HepG2 (cell line): Measurements from ENCODE around the gene ULK4. TPM values are rescaled to one million over a fixed set of nuclear protein-coding genes. Genes with fewer than 3 reads are reported as not detected.
A peak's percentile ranks its signal among the peaks of the same experiment; 100 is the strongest.

Experiments used
- ATAC-seq: fragments of 200-7000 bp; cut with Tn5 transposase; 3 replicates; pipeline ENCODE4 v1.9.1; 2020; ENCODE audit warnings: mild to moderate bottlenecking, moderate library complexity
- BruUV-seq: library from RNA; stranded (reverse); fragments of 400-500 nt; replicated peaks from 2 replicates; lab custom pipeline; 2021; lab: Mats Ljungman, UMichigan
- CTCF ChIA-PET: fragments of 300-600 bp; formaldehyde crosslinking; extraction: SDS; loops from one replicate; lab custom pipeline; 2021; ENCODE audit warnings: low total read pairs, inconsistent platforms, low intra/inter-chr PET ratio; lab: Yijun Ruan, JAX
- POLR2A ChIA-PET: fragments of 350-600 bp; sonication (Branson Sonifier 250); formaldehyde crosslinking; loops from one replicate; lab custom pipeline; 2020; ENCODE audit warnings: antibody characterized with exemption, inconsistent platforms; lab: Yijun Ruan, JAX
- DNase-seq: peaks from one replicate; pipeline ENCODE4 v3.0.0-alpha.2; 2015; ENCODE audit warnings: low spot score
- FAIRE-seq: peaks from 3 replicates; lab custom pipeline; 2011; peaks lifted over from hg19 to GRCh38; lab: Jason Lieb, UNC
- H2AFZ ChIP-seq: one replicate; pipeline ENCODE4 v1.6.1; 2011; ENCODE audit warnings: low read length, inconsistent platforms
- H3K27ac ChIP-seq: fragments of 300-600 bp; 3 replicates; pipeline ENCODE4 v1.8.0; 2011; ENCODE audit warnings: mixed run types, mild to moderate bottlenecking, mixed read lengths, low read length, inconsistent platforms; ENCODE audit not compliant: insufficient read depth; ENCODE audit errors: extremely low read length
- H3K27me3 ChIP-seq, 2 experiments: fragments of 200-600 bp in 1 of 2; 2 replicates in 1 of 2; 3 replicates in 1 of 2; pipeline versions ENCODE4 v1.6.0 to v1.8.0; 2011; ENCODE audit warnings: low read length in 2 of 2, mild to moderate bottlenecking in 2 of 2, moderate library complexity in 2 of 2, inconsistent platforms in 1 of 2; ENCODE audit not compliant: insufficient read depth in 2 of 2, control insufficient read depth in 1 of 2
- H3K36me3 ChIP-seq, 2 experiments: fragments of 200-600 bp in 1 of 2; replicated peaks in 1 of 2; 2 replicates in 1 of 2; 3 replicates in 1 of 2; pipeline versions ENCODE4 v1.5.1 to v1.8.0; 2011; ENCODE audit warnings: low read length in 2 of 2, inconsistent platforms in 1 of 2; ENCODE audit not compliant: insufficient read depth in 2 of 2, control insufficient read depth in 1 of 2
- H3K4me1 ChIP-seq: 2 replicates; pipeline ENCODE4 v1.5.1; 2012; ENCODE audit warnings: low read length, inconsistent platforms; ENCODE audit not compliant: insufficient read depth
- H3K4me2 ChIP-seq: 2 replicates; pipeline ENCODE4 v1.6.0; 2011; ENCODE audit warnings: low read depth, low read length, inconsistent platforms
- H3K4me3 ChIP-seq, 3 experiments: fragments of 200-600 bp in 1 of 3; sonication (generic), shearing (Covaris generic) in 1 of 3; replicated peaks in 1 of 3; 2 replicates each; pipeline ENCODE4 v1.5.1; 2011 to 2016; ENCODE audit warnings: low read length in 3 of 3, inconsistent platforms in 2 of 3, low read depth in 2 of 3, mild to moderate bottlenecking in 2 of 3, control low read depth in 1 of 3, mixed read lengths in 1 of 3; ENCODE audit not compliant: insufficient read depth in 1 of 3
- H3K79me2 ChIP-seq: one replicate; pipeline ENCODE4 v1.6.1; 2011; ENCODE audit warnings: low read length, inconsistent platforms; ENCODE audit not compliant: insufficient read depth
- H3K9ac ChIP-seq: 2 replicates; pipeline ENCODE4 v1.6.0; 2011; ENCODE audit warnings: mild to moderate bottlenecking, low read depth, low read length, inconsistent platforms; ENCODE audit not compliant: insufficient read depth
- H3K9me3 ChIP-seq: 2 replicates; pipeline ENCODE4 v1.5.1; 2012; ENCODE audit warnings: mild to moderate bottlenecking, low read length
- H4K20me1 ChIP-seq: 2 replicates; pipeline ENCODE4 v1.6.0; 2011; ENCODE audit warnings: inconsistent platforms, mild to moderate bottlenecking, low read length, moderate library complexity; ENCODE audit not compliant: insufficient read depth
- CEBPB ChIP-seq: IDR thresholded peaks from 2 replicates; pipeline ENCODE4 v1.6.1; 2011; ENCODE audit warnings: low read depth, low read length, improper control_type of control experiment, borderline replicate concordance
- CEBPG ChIP-seq: IDR thresholded peaks from 2 replicates; pipeline ENCODE4 v1.6.1; 2016
- HNRNPLL ChIP-seq: fragments of 200-400 bp; formaldehyde crosslinking; IDR thresholded peaks from 2 replicates; pipeline ENCODE4 v1.6.1; 2017; ENCODE audit warnings: mild to moderate bottlenecking, low read depth, low read length; ENCODE audit not compliant: poor library complexity, severe bottlenecking
- NR0B2 ChIP-seq: sonication (generic); formaldehyde crosslinking; IDR thresholded peaks from 2 replicates; pipeline ENCODE4 v1.4.0; 2020; ENCODE audit warnings: mild to moderate bottlenecking, missing genetic modification reagents
- SOX13 ChIP-seq, 3 experiments: fragments of 450-650 bp in 1 of 3; sonication (generic) in 1 of 3; formaldehyde crosslinking in 1 of 3; IDR thresholded peaks in 2 of 3; conservative IDR thresholded peaks in 1 of 3; 2 replicates each; pipeline versions ENCODE4 v1.5.0 to v1.6.1; 2016 to 2020; ENCODE audit warnings: antibody characterized with exemption in 1 of 3, mild to moderate bottlenecking in 1 of 3, missing compliant biosample characterization in 1 of 3, missing genetic modification reagents in 1 of 3, moderate library complexity in 1 of 3
- SOX5 ChIP-seq: IDR thresholded peaks from 2 replicates; pipeline ENCODE4 v1.6.1; 2016; ENCODE audit warnings: borderline replicate concordance
- TEF ChIP-seq: sonication (generic); formaldehyde crosslinking; IDR thresholded peaks from 2 replicates; pipeline ENCODE4 v1.5.0; 2020; ENCODE audit warnings: missing genetic modification reagents
- ZBTB39 ChIP-seq: sonication (generic); formaldehyde crosslinking; IDR thresholded peaks from 2 replicates; pipeline ENCODE4 v1.5.0; 2020; ENCODE audit warnings: missing genetic modification reagents
- ZNF263 ChIP-seq: sonication (generic); formaldehyde crosslinking; IDR thresholded peaks from 2 replicates; pipeline ENCODE4 v1.4.0; 2020; ENCODE audit warnings: missing genetic modification reagents
- WGBS: methylation state at CpG from one replicate; pipeline ENCODE4 v1.1.6; 2017; ENCODE audit warnings: low lambda C conversion rate; 5-methylcytosine and 5-hydroxymethylcytosine counted together
- in situ Hi-C: cut with HindIII; loops from 2 replicates; pipeline ENCODE4 v1.10.0; 2017; ENCODE audit warnings: low pct_unique_long_range_greater_than_20kb; ENCODE audit not compliant: extremely low pct_ligation_motif_present
- intact Hi-C: fragments of 100-400 bp; cut with micrococcal nuclease; formaldehyde crosslinking; loops from one replicate; pipeline ENCODE4 v1.10.0; 2022; ENCODE audit not compliant: unreplicated experiment
- polyA plus RNA-seq, 8 experiments: library from polyadenylated mRNA; depleted of rRNA in 3 of 8; stranded (reverse) in 7 of 8; unstranded in 1 of 8; fragments of >200 nt; fragmentation: Illumina TruSeq in 4 of 8; extraction: Trizol in 4 of 8; gene quantifications; 2 replicates each; pipeline versions ENCODE4 v1.2.1 to v1.2.3, GENCODE V29; 2011 to 2016; ENCODE audit warnings: low read depth in 4 of 8, missing spikeins in 1 of 8, mixed read lengths in 1 of 8; ENCODE audit not compliant: insufficient read depth in 1 of 8
- total RNA-seq, 5 experiments: library from RNA; depleted of rRNA; stranded (reverse); fragments of >200 nt; fragmentation: Illumina TruSeq; extraction: Trizol; gene quantifications; 2 replicates each; pipeline ENCODE4 v1.2.3, GENCODE V29; 2016; ENCODE audit warnings: low read depth in 1 of 5

The ULK4 gene
- total and polyA plus RNA-seq, 2 of the 13 experiments (the other 11 are each of a cell fraction or from before 2014, with no cell fraction given) = 6.7 to 11.8 TPM

- Histone ChIP-seq H3K9me3 (no peaks in the 10 kb centered on the region), H2AFZ (no peak overlapping the region), H3K27ac (no peak overlapping the region), H3K4me1 (peaks cover 42% of the 10 kb centered on the region), H3K27me3 (no peaks in the 10 kb centered on the region), H3K79me2 (no peaks in the 10 kb centered on the region), H3K9ac (no peak overlapping the region), H3K36me3 (no peaks in the 10 kb centered on the region; a peak in 2 of 5 replicates), H3K4me3 (no peak overlapping the region), H4K20me1 (no peaks in the 10 kb centered on the region), H3K4me2 (no peak overlapping the region)
- ChIA-PET POLR2A (no interaction called here), CTCF (no interaction called here)
- in situ Hi-C loops = no loop called here
- ATAC-seq (no peak), FAIRE-seq (peak; percentile 36), DNase-seq (peak; percentile 37)
- no peak for TF ChIP-seq HNRNPLL
- TF ChIP-seq CEBPG (CRISPR knock-in tag) = peak; percentile 79
- peak; percentile 54; the same call in 1 of the 2 replicates for TF ChIP-seq CEBPB
- no peak for TF ChIP-seq NR0B2 (CRISPR knock-in tag)
- TF ChIP-seq ZBTB39 = no peak
- no peak for TF ChIP-seq SOX13 (IDR thresholded peaks at IDR 0.05)
- TF ChIP-seq SOX13 (CRISPR knock-in tag; conservative IDR thresholded peaks at IDR 0.05 in 1 of 2, IDR thresholded peaks at IDR 0.05 in 1 of 2) = peak in 1 of 2 experiments; percentile 46; a peak in 2 of 4 replicates
- peak; percentile 74; the same call in 1 of the 2 replicates for TF ChIP-seq TEF (CRISPR knock-in tag)
- no peak for TF ChIP-seq ZNF263 (CRISPR knock-in tag)
- TF ChIP-seq SOX5 (CRISPR knock-in tag) = no peak
- 92% methylated on average over 1 of the region's 1 CpG for whole genome bisulfite sequencing
- intact Hi-C loops = no loop called here
- BruUV-seq = no TSS peak
These were observed 710.3 kb downstream of the ULK4 start for GRCh38 chr3:41251593-41251992.
